K562 (cell line): Measurements from ENCODE around the gene SLC35E1. TPM values are rescaled to one million over a fixed set of nuclear protein-coding genes. Genes with fewer than 3 reads are reported as not detected.

Experiments
- ATAC-seq: fragments of 200-7000 bp; cut with Tn5 transposase; 3 replicates; pipeline ENCODE4 v1.9.1; 2020; ENCODE audit warnings: moderate library complexity
- BruUV-seq: library from RNA; stranded (reverse); fragments of 400-500 nt; replicated peaks from 2 replicates; lab custom pipeline; 2021; lab: Mats Ljungman, UMichigan
- CTCF ChIA-PET: fragments of 300-600 bp; formaldehyde crosslinking; extraction: SDS; loops from one replicate; lab custom pipeline; 2021; ENCODE audit warnings: low intra/inter-chr PET ratio; lab: Yijun Ruan, JAX
- POLR2A ChIA-PET: fragments of 300-600, 350-650 bp; sonication (Branson Sonifier 250); formaldehyde crosslinking; extraction: SDS; loops from one replicate; lab custom pipeline; 2021; ENCODE audit warnings: antibody characterized with exemption, inconsistent platforms; lab: Yijun Ruan, JAX
- DNase-seq, 4 experiments: peaks; one replicate each; pipeline versions ENCODE4 v3.0.0 to v3.0.0-alpha.2; 2011 to 2018; ENCODE audit warnings: low spot score in 3 of 4, mixed read lengths in 3 of 4; ENCODE audit errors: extremely low read depth in 1 of 4
- FAIRE-seq: peaks from 2 replicates; lab custom pipeline; 2011; peaks lifted over from hg19 to GRCh38; lab: Jason Lieb, UNC
- H2AFZ ChIP-seq: 2 replicates; pipeline ENCODE4 v1.6.0; 2011; ENCODE audit warnings: low read depth, low read length, control low read depth, inconsistent platforms
- H3K27ac ChIP-seq: fragments of 200-600 bp; 3 replicates; pipeline ENCODE4 v1.8.0; 2011; ENCODE audit warnings: low read depth, mild to moderate bottlenecking, control low read depth, inconsistent platforms, low read length, moderate library complexity, mixed read lengths; ENCODE audit errors: extremely low read depth
- H3K27me3 ChIP-seq, 2 experiments: fragments of 300-600 bp in 1 of 2; 2 replicates in 1 of 2; 3 replicates in 1 of 2; pipeline versions ENCODE4 v1.6.0 to v1.8.0; 2011; ENCODE audit warnings: inconsistent platforms in 2 of 2, low read length in 2 of 2, mild to moderate bottlenecking in 1 of 2, mixed read lengths in 1 of 2, moderate library complexity in 1 of 2; ENCODE audit not compliant: control insufficient read depth in 2 of 2, insufficient read depth in 2 of 2
- H3K36me3 ChIP-seq: fragments of 300-600 bp; 3 replicates; pipeline ENCODE4 v1.8.0; 2011; ENCODE audit warnings: mild to moderate bottlenecking, low read length, inconsistent platforms; ENCODE audit not compliant: control insufficient read depth, insufficient read depth
- H3K4me1 ChIP-seq, 2 experiments: fragments of 200-600 bp in 1 of 2; replicated peaks in 1 of 2; 2 replicates in 1 of 2; 3 replicates in 1 of 2; pipeline versions ENCODE4 v1.5.1 to v1.8.0; 2011; ENCODE audit warnings: inconsistent platforms in 2 of 2, low read length in 2 of 2, mild to moderate bottlenecking in 1 of 2, mixed read lengths in 1 of 2, moderate library complexity in 1 of 2; ENCODE audit not compliant: control insufficient read depth in 2 of 2, insufficient read depth in 2 of 2
- H3K4me2 ChIP-seq: 2 replicates; pipeline ENCODE4 v1.6.1; 2011; ENCODE audit warnings: low read length, control low read depth, inconsistent platforms, mixed read lengths; ENCODE audit not compliant: insufficient read depth
- H3K4me3 ChIP-seq: fragments of 200-600 bp; sonication (generic), shearing (Covaris generic); 2 replicates; pipeline ENCODE4 v1.5.1; 2016; ENCODE audit warnings: control low read depth, inconsistent platforms
- H3K79me2 ChIP-seq: fragments of 200-600 bp; 3 replicates; pipeline ENCODE4 v1.8.0; 2011; ENCODE audit warnings: low read length, inconsistent platforms; ENCODE audit not compliant: control insufficient read depth, insufficient read depth
- H3K9ac ChIP-seq, 2 experiments: 2 replicates each; pipeline versions ENCODE4 v1.6.0 to v1.6.1; 2011; ENCODE audit warnings: low read depth in 2 of 2, low read length in 2 of 2, control low read depth in 1 of 2, inconsistent platforms in 1 of 2, mild to moderate bottlenecking in 1 of 2, mixed read lengths in 1 of 2; ENCODE audit not compliant: insufficient read depth in 1 of 2
- H3K9me1 ChIP-seq: one replicate; pipeline ENCODE4 v1.6.0; 2011; ENCODE audit warnings: inconsistent platforms, mild to moderate bottlenecking, low read length, moderate library complexity; ENCODE audit not compliant: control insufficient read depth, insufficient read depth
- H3K9me3 ChIP-seq: replicated peaks from 2 replicates; pipeline ENCODE4 v1.5.1; 2011; ENCODE audit warnings: low read depth, low read length, inconsistent platforms; ENCODE audit not compliant: control insufficient read depth, insufficient read depth
- H4K20me1 ChIP-seq: replicated peaks from 2 replicates; pipeline ENCODE4 v1.6.1; 2011; ENCODE audit warnings: low read length, inconsistent platforms, mixed read lengths; ENCODE audit not compliant: control insufficient read depth, insufficient read depth
- FIP1L1 ChIP-seq: fragments of 200-400 bp; formaldehyde crosslinking; IDR thresholded peaks from 2 replicates; pipeline ENCODE4 v1.6.1; 2018; ENCODE audit warnings: mild to moderate bottlenecking, low read depth, low read length; ENCODE audit not compliant: poor library complexity, severe bottlenecking
- KLF1 ChIP-seq: fragments of 450-650 bp; IDR thresholded peaks from 2 replicates; pipeline ENCODE4 v1.6.1; 2016; ENCODE audit warnings: missing genetic modification characterization, missing compliant biosample characterization
- NR2F6 ChIP-seq: fragments of 450-650 bp; formaldehyde crosslinking; IDR thresholded peaks from 2 replicates; pipeline ENCODE4 v1.4.0; 2020; ENCODE audit warnings: mild to moderate bottlenecking
- POLR2G ChIP-seq: fragments of 200-400 bp; formaldehyde crosslinking; IDR thresholded peaks from 2 replicates; pipeline ENCODE4 v1.6.1; 2017; ENCODE audit warnings: low read depth, mild to moderate bottlenecking, antibody characterized with exemption, low read length, moderate library complexity
- RBM22 ChIP-seq: fragments of 200-400 bp; formaldehyde crosslinking; IDR thresholded peaks from 2 replicates; pipeline ENCODE4 v1.6.1; 2018; ENCODE audit warnings: low read length, low read depth; ENCODE audit not compliant: poor library complexity, severe bottlenecking
- ZNF589 ChIP-seq: fragments of 200-800 bp; sonication (Bioruptor generic); IDR thresholded peaks from 2 replicates; pipeline ENCODE4 v1.6.1; 2016; ENCODE audit warnings: low read depth, missing genetic modification characterization, missing compliant biosample characterization
- ZNF778 ChIP-seq: fragments of 450-650 bp; formaldehyde crosslinking; IDR thresholded peaks from 2 replicates; pipeline ENCODE4 v1.4.0; 2020; ENCODE audit warnings: mild to moderate bottlenecking, moderate library complexity
- WGBS: fragments of 100-300 bp; shearing (Covaris generic); methylation state at CpG from one replicate; pipeline ENCODE4 v1.1.6; 2016; ENCODE audit warnings: low coverage, mixed read lengths; ENCODE audit not compliant: insufficient coverage; ENCODE audit errors: missing lambda C conversion rate; 5-methylcytosine and 5-hydroxymethylcytosine counted together
- in situ Hi-C: fragments of 300-500 bp; cut with MboI; formaldehyde crosslinking; loops from 4 replicates; pipeline ENCODE4 v1.15.0; 2018; ENCODE audit warnings: inconsistent platforms, mixed read lengths
- intact Hi-C: fragments of 100-400 bp; cut with micrococcal nuclease; formaldehyde crosslinking; loops from 2 replicates; pipeline ENCODE4 v1.14.2; 2022
- polyA plus RNA-seq, 8 experiments: library from polyadenylated mRNA; depleted of rRNA in 4 of 8; stranded (reverse) in 5 of 8; unstranded in 3 of 8; fragments of >200 nt; fragmentation: Nextera tagmentation in 2 of 8; fragmentation: Illumina TruSeq in 1 of 8; extraction: Ambion mirVana in 2 of 8; extraction: Trizol in 1 of 8; gene quantifications; 2 replicates each; pipeline versions ENCODE4 v1.2.1 to v1.2.3, GENCODE V29; 2011 to 2014; ENCODE audit warnings: inconsistent platforms in 1 of 8, missing spikeins in 1 of 8
- total RNA-seq, 7 experiments: library from RNA; depleted of rRNA in 6 of 7; stranded (reverse); fragments of >200 nt in 6 of 7; fragmentation: Illumina TruSeq in 2 of 7; extraction: Trizol in 2 of 7; gene quantifications; 2 replicates each; pipeline versions ENCODE4 v1.2.1 to v1.2.3, GENCODE V29; 2011 to 2021; ENCODE audit warnings: low replicate concordance in 1 of 7
- TF ChIP-seq, protein P1 (sequence below): fragments of 250-450 bp; sonication (Bioruptor Pico); IDR thresholded peaks from 2 replicates; pipeline ENCODE4 v1.8.0; 2021; ENCODE audit warnings: moderate library complexity, mild to moderate bottlenecking, inconsistent platforms
- TF ChIP-seq, protein P2 (sequence below): sonication (generic); formaldehyde crosslinking; IDR thresholded peaks from 2 replicates; pipeline ENCODE4 v1.8.0; 2022; ENCODE audit warnings: mild to moderate bottlenecking, missing genetic modification reagents

SLC35E1 gene
- total and polyA plus RNA-seq, 9 of the 15 experiments (the other 6 are each of a cell fraction or from before 2014, with no cell fraction given) = 15.0 to 40.1 (median 25.7) TPM

GRCh38 chr19:16576690-16577530 is 4.7 kb upstream of the SLC35E1 start:
- no peak overlapping the region for H3K27ac ChIP-seq
- CTCF ChIA-PET = no interaction called here
- ATAC-seq (no peak), FAIRE-seq (no peak), DNase-seq (no peak)
- H3K79me2 ChIP-seq = peaks cover 86% of the 10 kb centered on the region
- BruUV-seq = no TSS peak
- no peak overlapping the region for H2AFZ ChIP-seq
- 97% methylated on average over 25 of the region's 52 CpGs for WGBS
- intact Hi-C loops = no loop called here
- H3K9ac ChIP-seq = no peak overlapping the region
- H4K20me1 ChIP-seq = peaks cover 9% of the 10 kb centered on the region; the same call in 1 of the 2 replicates
- in situ Hi-C loops = no loop called here
- peaks cover 22 to 45% of the 10 kb centered on the region in 2 experiments; a peak in 4 of 5 replicates for H3K4me1 ChIP-seq
- TF ChIP-seq, protein P1, sequence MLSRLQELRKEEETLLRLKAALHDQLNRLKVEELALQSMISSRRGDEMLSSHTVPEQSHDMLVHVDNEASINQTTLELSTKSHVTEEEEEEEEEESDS (CRISPR knock-in tag) = no peak
- TF ChIP-seq RBM22 (peak; percentile 20), KLF1 (no peak), NR2F6 (CRISPR knock-in tag) (no peak), ZNF589 (no peak), ZNF778 (CRISPR knock-in tag) (no peak), FIP1L1 (no peak), POLR2G (peak; percentile 19; the same call in 1 of the 2 replicates)
- TF ChIP-seq, protein P2, sequence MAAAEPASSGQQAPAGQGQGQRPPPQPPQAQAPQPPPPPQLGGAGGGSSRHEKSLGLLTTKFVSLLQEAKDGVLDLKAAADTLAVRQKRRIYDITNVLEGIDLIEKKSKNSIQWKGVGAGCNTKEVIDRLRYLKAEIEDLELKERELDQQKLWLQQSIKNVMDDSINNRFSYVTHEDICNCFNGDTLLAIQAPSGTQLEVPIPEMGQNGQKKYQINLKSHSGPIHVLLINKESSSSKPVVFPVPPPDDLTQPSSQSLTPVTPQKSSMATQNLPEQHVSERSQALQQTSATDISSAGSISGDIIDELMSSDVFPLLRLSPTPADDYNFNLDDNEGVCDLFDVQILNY = no peak
- no peaks in the 10 kb centered on the region; a peak in 1 of 5 replicates for H3K27me3 ChIP-seq
- peaks cover 70% of the 10 kb centered on the region; the same call in 2 of the 3 replicates for H3K36me3 ChIP-seq
- no peaks in the 10 kb centered on the region for H3K9me3 ChIP-seq
- H3K4me2 ChIP-seq = no peak overlapping the region
- H3K4me3 ChIP-seq = no peak overlapping the region
- peaks cover 6% of the 10 kb centered on the region for H3K9me1 ChIP-seq
- POLR2A ChIA-PET = interaction anchor here (0.6 kb wide), 2 partner anchors 46 to 235 kb away, joined by 3 read pairs; no protein-coding TSS in a partner anchor
